Measurements from ENCODE around the gene GNB1. TPM values are rescaled to one million over a fixed set of nuclear protein-coding genes. Genes with fewer than 3 reads are reported as not detected.

Gene GNB1
- total RNA-seq, 1 donor from 2014 or later, result 60.9 TPM

- DNase-seq (ENCODE audit: low spot score), result no peak
These were observed 63.6 kb downstream of the GNB1 start for GRCh38 chr1:1827089-1827848.

GRCh38 chr1:1826356-1827088 is 64.4 kb downstream of the GNB1 start:
- DNase-seq (ENCODE audit: low spot score), result no peak

- no peak for DNase-seq (ENCODE audit: low spot score)
These were observed 65.7 kb downstream of the GNB1 start for GRCh38 chr1:1825217-1825616.

- DNase-seq (ENCODE audit: low spot score), result no peak
These were observed 71.1 kb downstream of the GNB1 start for GRCh38 chr1:1819762-1820161.

- no peak for DNase-seq (ENCODE audit: low spot score)
These were observed 73.7 kb downstream of the GNB1 start for GRCh38 chr1:1817221-1817620.

- no peak for DNase-seq (ENCODE audit: low spot score)
These were observed 75.1 kb downstream of the GNB1 start for GRCh38 chr1:1815606-1816281.

GRCh38 chr1:1809489-1809888 is 81.4 kb downstream of the GNB1 start:
- DNase-seq (ENCODE audit: low spot score), result peak; percentile 45

- DNase-seq (ENCODE audit: low spot score), result no peak
These were observed 82.7 kb downstream of the GNB1 start for GRCh38 chr1:1808206-1808605.

- no peak for DNase-seq (ENCODE audit: low spot score)
These were observed 84.0 kb downstream of the GNB1 start for GRCh38 chr1:1806890-1807289.

GRCh38 chr1:1804301-1804700 is 86.6 kb downstream of the GNB1 start:
- DNase-seq (ENCODE audit: low spot score), result no peak

- no peak for DNase-seq (ENCODE audit: low spot score)
These were observed 88.0 kb downstream of the GNB1 start for GRCh38 chr1:1802871-1803270.

- DNase-seq (ENCODE audit: low spot score), result no peak
These were observed 91.2 kb downstream of the GNB1 start for GRCh38 chr1:1799716-1800115.

GRCh38 chr1:1797731-1798341 is 93.1 kb downstream of the GNB1 start:
- no peak for DNase-seq (ENCODE audit: low spot score)

GRCh38 chr1:1796466-1796865 is 94.4 kb downstream of the GNB1 start:
- no peak for DNase-seq (ENCODE audit: low spot score)

GRCh38 chr1:1794999-1795398 is 95.9 kb downstream of the GNB1 start:
- no peak for DNase-seq (ENCODE audit: low spot score)

GRCh38 chr1:1793481-1794244 is 97.2 kb downstream of the GNB1 start:
- DNase-seq (ENCODE audit: low spot score), result no peak

- no peak for DNase-seq (ENCODE audit: low spot score)
These were observed 102.0 kb downstream of the GNB1 start for GRCh38 chr1:1788646-1789431.

GRCh38 chr1:1788136-1788535 is 102.8 kb downstream of the GNB1 start:
- no peak for DNase-seq (ENCODE audit: low spot score)

- no peak for DNase-seq (ENCODE audit: low spot score)
These were observed 103.9 kb downstream of the GNB1 start for GRCh38 chr1:1786836-1787605.

- DNase-seq (ENCODE audit: low spot score), result no peak
These were observed 105.2 kb downstream of the GNB1 start for GRCh38 chr1:1785666-1786065.
